GM19239 (cell line): ENCODE measurements around the gene CLCN7.
A peak's percentile ranks its signal among the peaks of the same experiment; 100 is the strongest.

Experiments used
- DNase-seq: peaks from one replicate; pipeline ENCODE4 v3.0.0; 2011; ENCODE audit warnings: low spot score; ENCODE audit not compliant: insufficient read length
- FAIRE-seq: peaks from 2 replicates; lab custom pipeline; 2011; peaks lifted over from hg19 to GRCh38; lab: Jason Lieb, UNC

CLCN7 gene

DNA sequence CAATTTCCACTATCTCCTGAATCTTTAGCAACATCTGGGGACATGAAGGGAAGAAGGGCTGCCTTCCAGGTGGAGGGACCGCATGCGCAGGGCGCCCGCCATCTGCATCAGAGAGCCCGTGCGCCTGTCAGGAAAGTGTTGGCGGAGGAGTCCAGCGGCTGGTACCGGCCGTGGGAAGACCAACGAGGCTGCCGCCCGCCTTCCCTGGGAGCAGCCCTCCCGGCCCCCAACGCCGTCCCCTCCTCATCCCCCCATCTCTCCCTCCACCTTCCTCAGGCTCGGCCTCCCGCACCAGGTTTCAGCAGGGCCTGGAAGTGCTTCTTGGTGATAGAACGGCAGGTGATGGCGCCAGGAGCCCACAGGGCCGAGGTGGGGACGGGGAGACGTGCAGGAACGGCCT lies 8.8 kb downstream of the CLCN7 start:
- no peak for FAIRE-seq

DNA sequence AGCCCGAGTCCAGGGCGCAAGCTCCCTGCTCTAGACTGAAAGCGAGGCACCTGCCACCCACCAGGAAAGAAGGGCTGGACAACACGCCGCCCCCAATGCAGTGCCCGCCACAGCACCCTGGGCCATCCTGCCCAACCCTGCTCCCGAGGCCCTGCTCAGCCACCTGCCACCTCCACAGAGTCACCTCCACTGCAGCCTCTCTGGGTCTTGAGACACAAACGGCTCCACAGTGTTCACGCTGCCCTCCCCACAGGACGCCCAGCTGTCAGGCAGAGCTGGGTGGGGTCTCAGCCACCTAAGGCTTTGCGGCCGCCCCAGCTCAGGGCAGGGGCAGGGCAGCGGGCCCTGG lies 9.3 kb downstream of the CLCN7 start:
- DNase-seq (no peak), FAIRE-seq (no peak)

More for the DNA sequence above, 8.8 kb downstream of the CLCN7 start:
- DNase-seq = no peak

DNA sequence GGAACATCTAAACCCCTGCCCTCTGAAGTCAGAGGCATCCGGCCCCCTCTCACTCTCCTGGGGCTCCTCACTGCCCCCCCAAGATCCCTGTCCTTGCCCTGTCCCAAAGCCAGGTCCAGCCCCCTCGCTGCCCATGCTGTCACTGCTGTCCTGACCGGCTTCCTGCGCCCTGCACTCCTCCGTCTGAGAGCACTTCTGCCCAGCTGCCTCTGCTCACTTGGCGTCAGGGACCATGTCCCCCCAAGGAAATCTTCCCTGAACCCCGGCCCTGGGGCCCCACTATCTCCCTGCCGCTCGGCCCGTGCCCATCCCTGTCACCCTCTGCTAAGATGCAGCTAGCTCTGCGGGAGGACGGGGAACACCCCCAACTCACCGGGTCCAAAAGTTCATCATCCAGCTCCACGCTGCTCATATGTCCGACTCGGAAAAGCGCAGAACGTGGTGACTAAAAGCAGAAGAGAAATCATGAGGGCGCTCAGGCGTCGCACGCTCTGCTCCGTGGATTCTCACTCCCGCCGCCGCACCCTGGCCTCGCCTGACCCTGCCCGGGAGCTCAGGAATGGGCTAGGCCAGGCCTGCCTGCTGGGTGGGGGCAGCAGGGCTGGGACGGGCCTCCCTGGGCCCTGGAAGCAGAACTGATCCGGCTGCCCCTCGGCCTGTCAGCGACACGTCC lies 9.8 kb downstream of the CLCN7 start:
- FAIRE-seq (no peak), DNase-seq (no peak)

DNA sequence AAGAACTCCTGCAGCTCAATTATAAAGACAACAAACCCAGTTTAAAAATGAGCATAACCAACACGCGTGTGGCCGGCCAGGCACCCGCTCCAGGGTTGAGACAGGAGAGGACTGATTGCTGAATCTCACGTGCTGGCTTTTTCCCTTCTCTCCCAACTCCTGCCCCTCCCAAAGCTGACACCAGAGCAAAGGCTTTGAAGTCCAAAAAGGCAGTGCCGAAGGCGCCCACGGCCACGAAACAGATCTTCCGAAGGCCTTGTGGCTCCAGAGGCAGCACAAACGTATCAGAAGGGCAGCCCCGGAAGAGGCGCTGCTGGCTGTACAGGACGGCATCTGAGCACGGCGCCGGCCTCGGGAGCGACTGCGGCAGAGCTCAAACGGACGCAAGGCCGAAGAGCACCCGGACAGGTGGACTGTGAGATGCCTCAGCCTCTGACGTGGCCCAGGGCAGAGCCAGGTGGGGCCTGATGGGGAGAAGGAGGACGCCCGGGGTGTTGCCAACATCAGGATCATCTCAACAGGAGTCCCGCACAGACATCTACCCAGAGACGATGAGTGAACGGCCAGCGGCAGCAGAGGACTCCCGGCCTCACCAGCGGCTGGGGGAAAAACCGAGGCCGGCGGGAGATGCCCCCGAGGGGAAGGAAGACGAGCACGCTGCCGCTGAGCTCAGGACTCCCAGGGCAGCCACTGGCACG lies 10.5 kb downstream of the CLCN7 start:
- DNase-seq (no peak), FAIRE-seq (no peak)

DNA sequence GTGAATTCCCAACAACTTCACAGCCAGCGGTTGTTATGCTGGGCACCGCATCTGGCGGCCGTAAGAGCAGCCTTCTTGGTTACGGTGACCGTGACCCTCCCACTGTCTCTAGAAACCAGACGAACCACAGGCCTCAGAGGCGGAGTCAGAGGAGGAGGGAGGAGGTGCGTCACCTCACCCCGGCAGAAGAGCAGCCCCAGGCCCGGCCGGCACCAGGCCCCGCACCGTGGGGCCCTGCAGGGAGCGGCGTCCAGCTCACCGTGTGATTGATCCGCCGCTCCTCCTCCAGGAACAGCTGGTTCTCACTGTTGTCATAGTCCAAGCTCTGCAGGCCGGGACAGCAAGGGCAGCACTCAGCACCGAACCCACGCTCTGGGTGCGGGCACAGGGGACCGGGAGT lies 13.7 kb downstream of the CLCN7 start:
- DNase-seq (no peak), FAIRE-seq (no peak)

DNA sequence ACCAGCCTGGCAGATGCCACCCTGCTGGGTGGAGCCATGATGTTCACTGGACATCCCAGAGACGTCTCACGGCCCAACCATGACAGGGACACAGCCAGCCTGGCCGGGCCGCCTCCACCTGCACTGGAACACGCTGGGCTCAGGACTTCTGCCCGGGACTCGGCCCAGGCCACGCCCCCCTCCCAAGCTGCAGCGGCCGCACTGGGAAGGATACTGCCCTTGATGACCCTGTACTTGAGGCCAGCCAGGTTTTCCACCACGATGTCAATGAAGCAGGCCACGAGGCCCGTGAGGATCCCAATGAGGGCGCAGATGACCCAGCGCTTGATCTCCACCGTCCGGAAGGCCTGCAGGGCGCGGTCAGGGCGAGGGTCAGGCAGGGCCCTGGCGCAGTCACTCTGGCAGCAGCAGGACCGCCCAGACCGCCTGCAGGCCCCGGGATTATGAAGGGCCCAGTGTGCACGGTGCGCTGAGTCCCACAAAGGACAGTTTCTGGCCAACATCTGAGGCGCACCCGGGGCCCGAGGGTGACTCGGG lies 14.2 kb downstream of the CLCN7 start:
- no peak for DNase-seq
- FAIRE-seq = no peak

DNA sequence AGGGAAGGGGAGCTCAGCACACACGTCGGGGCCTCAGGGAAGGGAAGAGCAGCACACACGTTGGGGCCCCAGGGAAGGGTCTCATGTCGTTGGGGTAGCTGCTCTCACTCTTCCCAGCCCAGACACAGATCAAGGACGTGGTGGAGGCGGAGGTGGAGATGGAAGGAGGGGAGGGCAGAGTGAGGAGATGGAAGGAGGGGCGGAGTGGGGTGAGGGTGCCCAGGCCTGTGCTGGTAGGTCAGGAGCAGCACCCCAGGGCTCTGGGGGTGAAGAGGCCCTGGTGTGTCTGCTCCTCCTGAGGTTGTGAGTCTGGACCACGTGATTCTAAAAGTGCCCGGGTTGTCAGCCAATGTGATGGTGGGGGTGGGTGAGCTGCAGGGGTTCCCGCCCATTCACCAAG lies 14.9 kb downstream of the CLCN7 start:
- DNase-seq (no peak), FAIRE-seq (no peak)

DNA sequence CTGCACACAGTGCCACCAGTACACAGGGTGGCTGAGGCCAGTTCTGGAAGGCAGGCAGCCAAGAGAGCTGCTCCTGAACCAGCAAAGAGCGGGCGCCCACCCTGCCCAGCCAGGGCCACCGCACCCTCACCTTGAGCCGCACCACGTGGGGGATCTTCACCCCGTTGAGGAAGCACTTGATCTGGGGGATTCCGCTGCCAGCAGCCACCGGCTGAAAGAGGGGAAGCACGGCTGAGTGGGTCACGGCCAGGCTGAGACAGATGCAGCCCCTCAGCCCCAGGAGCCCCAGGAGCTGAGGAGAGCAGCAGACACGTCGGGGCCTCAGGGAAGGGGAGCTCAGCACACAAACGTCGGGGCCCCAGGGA lies 15.9 kb downstream of the CLCN7 start:
- DNase-seq (peak; percentile 64), FAIRE-seq (peak; percentile 28)

DNA sequence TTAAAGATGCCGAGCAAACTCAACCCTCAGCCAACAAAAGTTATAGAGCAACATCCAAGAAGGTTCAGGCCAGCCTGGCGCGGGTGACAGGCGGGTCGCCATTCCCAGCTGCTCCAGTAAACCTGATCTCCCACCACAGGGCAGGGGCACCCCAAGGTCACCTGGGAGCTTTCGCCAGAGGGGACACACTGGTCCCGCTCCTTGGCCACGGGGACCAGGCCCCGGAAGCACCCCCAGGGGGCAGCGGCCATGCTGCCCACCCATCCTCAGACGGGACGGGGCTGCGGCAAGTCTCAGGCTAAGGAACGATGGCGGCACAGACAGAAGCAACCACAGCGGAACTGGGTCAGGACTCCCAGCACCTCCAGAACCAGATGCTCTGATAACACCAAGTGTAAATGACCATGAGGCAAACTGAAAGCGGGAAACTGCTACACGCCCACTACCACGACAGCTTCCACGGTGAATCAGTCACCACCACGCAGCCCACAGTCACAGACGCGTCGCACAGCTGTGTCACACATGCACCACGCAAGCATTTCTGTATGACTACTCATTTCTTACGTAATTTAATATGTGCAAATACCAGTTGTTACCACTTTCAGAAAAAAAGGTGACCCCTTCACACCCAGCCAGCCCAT lies 16.4 kb downstream of the CLCN7 start:
- DNase-seq (no peak), FAIRE-seq (no peak)

DNA sequence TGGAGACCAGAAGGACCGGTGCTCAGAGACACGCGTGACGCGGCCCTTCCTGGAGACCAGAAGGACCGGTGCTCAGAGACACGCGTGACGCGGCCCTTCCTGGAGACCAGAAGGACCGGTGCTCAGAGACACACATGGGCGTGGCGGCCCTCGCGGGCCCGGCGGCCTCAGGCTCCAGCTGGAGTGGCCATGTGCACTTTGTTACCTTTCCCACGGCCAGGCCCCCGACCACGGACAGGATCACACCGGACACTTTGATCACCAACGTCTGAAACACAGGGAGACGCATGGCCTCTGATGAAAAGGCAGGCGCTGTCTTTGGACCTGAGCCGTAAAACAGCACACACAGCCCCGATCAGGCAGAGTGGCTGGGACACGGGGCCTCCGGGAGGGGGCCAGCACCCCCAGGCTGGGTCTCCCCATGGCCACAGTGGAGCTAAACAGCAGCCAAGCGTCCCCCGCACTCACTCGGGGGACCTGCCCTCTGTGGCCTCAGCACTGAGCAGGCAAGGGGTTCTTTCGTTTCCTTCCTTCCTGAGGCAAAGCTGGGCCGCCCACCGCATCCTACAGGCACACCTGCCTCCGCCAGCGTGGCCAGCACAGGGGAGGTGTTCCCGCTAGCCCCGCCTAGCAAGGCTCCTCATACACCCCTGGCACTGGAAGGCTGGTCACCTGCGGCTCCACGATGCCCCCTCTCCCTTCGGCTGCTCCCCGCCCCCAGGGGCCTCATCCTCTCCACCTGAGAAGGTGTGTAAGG lies 17.2 kb downstream of the CLCN7 start:
- no peak for DNase-seq
- FAIRE-seq = no peak

DNA sequence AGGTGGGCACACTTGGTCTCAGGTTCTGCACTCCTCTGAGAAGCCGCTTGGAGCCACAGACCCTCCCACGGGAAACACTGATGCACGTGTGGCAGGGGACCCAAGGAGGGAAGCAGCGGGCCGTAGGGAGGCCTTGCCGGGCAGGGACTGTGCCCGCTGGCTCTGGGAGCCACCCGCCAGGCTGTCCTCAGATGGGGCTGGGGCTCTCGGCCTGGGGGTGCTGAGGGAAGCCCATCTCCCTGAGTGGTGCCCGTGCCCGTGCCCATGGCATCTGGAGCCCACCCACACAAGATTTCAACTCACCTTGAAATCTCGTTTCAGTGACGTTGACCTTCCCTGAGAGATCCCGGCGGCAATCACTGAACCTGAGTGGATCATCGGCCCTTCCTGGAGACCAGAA lies 17.9 kb downstream of the CLCN7 start:
- DNase-seq (no peak), FAIRE-seq (no peak)

DNA sequence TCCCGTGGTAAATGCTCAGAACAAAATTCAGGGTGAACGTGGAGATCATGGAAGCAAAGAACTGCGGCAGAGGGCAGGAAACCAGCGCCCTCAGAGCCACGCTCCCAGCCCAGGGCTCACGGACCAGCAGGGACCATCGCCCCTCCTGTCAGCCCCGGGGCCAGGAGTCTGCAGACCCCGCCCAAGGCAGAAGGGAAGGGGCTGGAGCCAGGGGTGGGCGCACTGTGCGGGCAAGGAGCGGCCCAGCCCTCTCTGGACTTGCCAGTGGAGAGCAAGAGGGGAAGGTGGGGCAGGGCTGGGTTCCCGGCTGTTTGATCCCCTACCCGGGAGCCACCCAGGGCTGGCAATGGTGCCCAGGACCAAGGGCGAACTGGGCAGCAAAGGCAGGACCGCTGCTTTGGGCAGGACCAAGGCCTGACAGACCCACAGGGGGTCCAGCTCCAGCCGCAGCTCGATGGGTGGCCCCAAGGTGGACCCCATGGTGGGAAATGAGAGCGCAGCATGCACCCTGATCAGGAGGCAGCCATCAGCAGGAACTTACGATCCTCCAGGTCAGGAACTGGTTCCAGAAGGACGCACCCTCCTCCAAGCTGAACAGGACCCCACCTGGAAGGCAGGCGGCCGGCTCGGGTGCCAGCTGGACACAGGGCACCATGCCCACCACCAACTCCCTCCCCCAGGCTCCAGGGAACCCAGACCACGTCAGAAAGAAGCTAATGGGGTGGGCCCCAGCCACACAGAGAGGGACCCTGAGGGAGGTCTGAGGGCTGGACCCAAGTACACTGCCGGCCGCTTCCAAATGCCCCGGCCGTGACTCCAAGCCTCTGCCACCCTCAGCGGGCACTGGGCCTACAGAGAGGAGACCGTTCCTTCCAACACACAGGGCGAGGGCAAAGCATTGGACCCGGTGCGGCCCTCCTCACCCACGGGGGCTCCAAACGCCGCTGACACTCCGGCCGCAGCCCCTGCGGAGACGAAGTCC lies 19.3 kb downstream of the CLCN7 start:
- no peak for FAIRE-seq

DNA sequence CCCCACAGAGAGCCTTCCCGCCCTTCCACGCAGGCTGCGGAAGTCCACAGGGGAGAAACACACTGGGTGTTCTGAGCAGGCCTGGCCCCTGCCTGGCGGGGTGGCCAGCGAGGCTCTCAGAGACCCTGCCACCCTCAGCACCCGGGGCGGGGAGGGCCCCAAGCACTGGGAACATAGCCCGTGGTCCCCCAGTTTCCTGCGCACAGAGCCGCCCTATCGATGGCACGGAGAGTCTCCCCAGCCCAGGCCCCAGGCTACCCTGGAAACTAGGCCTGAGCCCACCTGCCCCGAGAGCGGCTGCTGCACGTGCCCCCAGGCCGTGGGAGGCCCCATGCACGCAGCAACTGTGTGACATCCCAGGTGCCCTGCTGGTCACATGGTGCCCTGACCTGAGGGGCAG lies 20.3 kb downstream of the CLCN7 start:
- FAIRE-seq (no peak), DNase-seq (no peak)

More for the DNA sequence above, 19.3 kb downstream of the CLCN7 start:
- DNase-seq = no peak

DNA sequence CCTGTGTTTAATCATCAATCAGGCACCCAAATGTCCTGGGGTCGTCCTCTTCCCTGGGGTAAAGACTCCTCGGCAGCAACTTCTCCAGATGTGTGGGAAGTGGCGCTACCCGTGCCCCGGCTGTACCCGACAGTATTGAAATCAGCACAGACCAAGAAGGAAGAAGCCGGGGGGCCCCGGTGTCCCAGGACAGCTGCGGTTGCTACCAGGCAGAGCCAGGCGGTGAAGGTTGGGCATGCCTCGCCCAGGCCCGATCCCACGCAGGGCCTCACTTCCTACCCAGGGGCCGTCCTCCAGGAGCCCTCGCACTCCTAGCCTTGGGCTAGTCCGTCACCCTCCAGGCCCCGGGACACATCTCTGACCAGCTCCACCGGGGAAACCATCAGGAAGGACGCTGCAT lies 21.5 kb downstream of the CLCN7 start:
- no peak for FAIRE-seq
- no peak for DNase-seq

DNA sequence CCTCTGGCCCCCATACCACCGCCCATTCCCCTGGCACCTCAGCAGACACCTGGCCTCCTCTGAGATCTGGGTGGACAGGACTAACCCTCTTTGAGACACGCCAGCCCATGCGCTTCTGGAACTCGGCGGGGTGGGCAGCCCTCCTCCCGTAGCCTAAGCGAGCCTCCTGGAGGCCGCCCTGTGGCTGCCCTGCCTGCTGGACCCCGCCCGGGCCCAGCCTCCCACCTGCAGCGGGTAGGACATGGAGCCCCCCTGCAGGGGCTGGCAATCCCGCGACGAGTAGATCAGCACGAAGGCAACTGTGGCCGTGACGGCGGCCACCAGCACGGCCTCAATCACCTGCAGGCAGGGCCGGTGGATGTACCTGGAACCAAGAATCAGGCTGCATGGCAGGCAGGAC lies 22.3 kb downstream of the CLCN7 start:
- DNase-seq = no peak
- FAIRE-seq = no peak

DNA sequence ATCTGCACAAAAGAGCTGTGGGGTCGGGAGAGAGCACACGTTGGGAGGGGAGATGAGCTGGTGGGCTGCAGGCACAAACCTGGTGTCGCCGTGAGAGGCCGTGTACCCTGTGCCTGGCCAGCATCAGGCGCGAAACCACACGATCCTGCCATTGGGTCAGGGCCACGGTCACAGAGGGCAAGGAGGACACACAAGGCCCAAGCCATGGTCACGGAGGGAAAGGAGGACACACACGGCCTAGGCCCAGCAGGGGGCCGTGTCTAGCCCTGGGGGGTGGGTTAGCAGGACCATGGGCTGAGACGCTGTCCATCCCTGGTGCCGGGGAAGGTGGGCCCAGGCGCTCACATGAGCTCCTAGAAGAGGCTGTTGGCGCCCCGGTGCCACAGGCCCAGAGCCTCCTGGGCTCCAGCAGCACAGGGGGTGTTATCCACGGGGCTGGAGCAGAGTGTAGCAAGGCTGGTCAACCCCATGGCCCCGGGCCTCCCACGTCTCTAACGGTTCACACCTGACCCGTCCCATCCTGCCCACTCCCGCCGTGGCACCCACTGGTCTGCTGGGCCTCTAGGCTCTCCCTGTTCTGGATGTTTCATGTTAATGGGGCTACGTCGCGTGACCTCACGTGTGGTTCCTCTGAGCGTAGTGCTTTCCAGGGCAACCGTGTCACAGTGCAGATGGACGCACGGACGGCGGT lies 23.0 kb downstream of the CLCN7 start:
- DNase-seq (no peak), FAIRE-seq (no peak)

DNA sequence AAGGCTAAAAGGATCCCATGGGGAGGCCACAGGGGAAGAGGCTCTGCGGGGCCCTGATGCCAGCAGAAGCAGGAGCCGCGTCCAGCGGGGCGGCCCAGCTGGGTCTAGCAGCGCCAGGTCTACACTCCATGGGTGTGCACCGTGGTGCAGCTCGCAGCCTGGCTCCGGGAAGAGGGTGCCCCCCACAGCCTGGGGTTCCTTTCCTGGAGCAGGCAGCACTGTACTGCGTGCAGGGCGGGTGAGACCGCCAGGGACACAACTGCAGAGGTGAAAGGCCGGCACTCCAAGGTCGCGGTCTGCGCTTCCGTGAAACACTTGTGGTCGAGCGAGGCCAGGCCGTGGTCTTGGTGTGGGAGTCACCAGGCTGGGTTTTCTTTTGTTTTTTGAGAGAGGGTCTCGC lies 24.0 kb downstream of the CLCN7 start:
- FAIRE-seq (no peak), DNase-seq (no peak)

DNA sequence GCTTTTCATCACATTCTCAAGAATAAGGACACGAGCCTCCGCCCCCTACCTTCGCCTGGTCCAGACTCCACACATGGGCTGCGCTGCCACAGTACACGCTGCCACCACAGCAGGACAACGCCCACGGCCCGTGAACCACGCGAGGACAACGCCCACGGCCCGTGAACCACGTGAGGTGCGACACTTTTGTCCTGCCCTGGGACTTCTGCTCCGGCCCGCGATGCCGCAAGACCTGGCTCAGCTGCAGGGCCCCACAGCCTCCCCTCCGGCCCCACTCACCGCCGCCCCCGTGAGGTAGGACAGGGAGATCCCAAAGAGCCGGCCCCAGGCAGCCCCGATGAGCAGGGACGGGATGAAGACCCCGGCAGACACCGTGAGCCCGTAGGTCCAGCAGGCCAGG lies 24.6 kb downstream of the CLCN7 start:
- FAIRE-seq = no peak
- DNase-seq = no peak

DNA sequence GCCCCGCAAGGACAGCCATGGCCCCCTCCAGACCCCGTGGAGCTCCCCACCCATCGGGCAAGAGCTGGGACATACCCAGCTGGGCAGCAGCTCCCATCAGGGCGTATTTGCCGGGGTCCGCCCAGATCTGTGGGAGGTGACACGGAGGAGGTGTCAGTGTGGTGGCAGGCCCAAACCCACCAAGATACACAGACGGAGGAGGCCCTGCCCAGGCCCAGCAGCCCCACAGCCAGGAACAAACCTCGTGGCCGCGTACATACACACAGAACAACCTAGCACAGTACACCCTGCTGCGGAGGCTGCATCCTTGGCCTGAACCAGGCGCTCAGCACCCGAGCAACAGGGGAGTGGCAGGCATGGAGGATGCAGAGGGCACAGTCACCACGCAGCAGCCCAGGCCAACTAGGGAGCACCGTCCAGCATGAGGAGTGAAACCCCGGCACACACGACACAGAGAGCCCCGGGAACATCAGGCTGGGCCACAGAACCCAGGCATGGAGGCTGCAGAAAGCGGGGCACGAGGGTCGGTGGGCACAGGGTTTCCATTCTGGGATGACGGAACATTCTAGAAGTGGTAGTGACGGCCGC lies 25.5 kb downstream of the CLCN7 start:
- DNase-seq (no peak), FAIRE-seq (no peak)
